HepG2 (cell line): ENCODE measurements around the gene QSOX1. TPM values are rescaled to one million over a fixed set of nuclear protein-coding genes. Genes with fewer than 3 reads are reported as not detected.

ENCODE experiments used
- CHD4 ChIP-seq: fragments of 200-600 bp; sonication (generic); IDR thresholded peaks from 2 replicates; pipeline ENCODE4 v1.7.0; 2017; ENCODE audit warnings: mild to moderate bottlenecking, low read length, borderline replicate concordance
- GABPA ChIP-seq, 2 experiments: IDR thresholded peaks; 2 replicates each; pipeline ENCODE4 v1.6.1; 2011 to 2016; ENCODE audit warnings: low read depth in 2 of 2, low read length in 1 of 2, missing biosample characterization in 1 of 2, missing genetic modification characterization in 1 of 2
- MLLT10 ChIP-seq: sonication (generic); formaldehyde crosslinking; IDR thresholded peaks from 2 replicates; pipeline ENCODE4 v1.4.0; 2020; ENCODE audit warnings: missing genetic modification reagents
- NFE2 ChIP-seq: sonication (generic); formaldehyde crosslinking; IDR thresholded peaks from 2 replicates; pipeline ENCODE4 v1.4.0; 2020; ENCODE audit warnings: missing genetic modification reagents
- SP4 ChIP-seq: sonication (generic); formaldehyde crosslinking; IDR thresholded peaks from 2 replicates; pipeline ENCODE4 v1.8.1; 2023; ENCODE audit warnings: mild to moderate bottlenecking, missing genetic modification reagents
- ZBTB7B ChIP-seq: sonication (generic); formaldehyde crosslinking; IDR thresholded peaks from 2 replicates; pipeline ENCODE4 v1.4.0; 2020; ENCODE audit warnings: missing genetic modification reagents
- ZGPAT ChIP-seq: IDR thresholded peaks from 2 replicates; pipeline ENCODE4 v1.6.1; 2016; ENCODE audit warnings: mild to moderate bottlenecking
- ZNF280B ChIP-seq: sonication (generic); formaldehyde crosslinking; IDR thresholded peaks from 2 replicates; pipeline ENCODE4 v1.5.0; 2020; ENCODE audit warnings: missing genetic modification reagents, mild to moderate bottlenecking, borderline replicate concordance
- polyA plus RNA-seq, 8 experiments: library from polyadenylated mRNA; depleted of rRNA in 3 of 8; stranded (reverse) in 7 of 8; unstranded in 1 of 8; fragments of >200 nt; fragmentation: Illumina TruSeq in 4 of 8; extraction: Trizol in 4 of 8; gene quantifications; 2 replicates each; pipeline versions ENCODE4 v1.2.1 to v1.2.3, GENCODE V29; 2011 to 2016; ENCODE audit warnings: low read depth in 4 of 8, missing spikeins in 1 of 8, mixed read lengths in 1 of 8; ENCODE audit not compliant: insufficient read depth in 1 of 8
- total RNA-seq, 5 experiments: library from RNA; depleted of rRNA; stranded (reverse); fragments of >200 nt; fragmentation: Illumina TruSeq; extraction: Trizol; gene quantifications; 2 replicates each; pipeline ENCODE4 v1.2.3, GENCODE V29; 2016; ENCODE audit warnings: low read depth in 1 of 5
- TF ChIP-seq, protein P1 (sequence below): sonication (generic); formaldehyde crosslinking; IDR thresholded peaks from 2 replicates; pipeline ENCODE4 v1.4.0; 2020; ENCODE audit warnings: mild to moderate bottlenecking, missing genetic modification reagents, borderline replicate concordance
- TF ChIP-seq, protein P2 (sequence below): sonication (generic); formaldehyde crosslinking; IDR thresholded peaks from 2 replicates; pipeline ENCODE4 v1.4.0; 2020; ENCODE audit warnings: missing genetic modification reagents

QSOX1 gene
- total and polyA plus RNA-seq, 2 of the 13 experiments (the other 11 are each of a cell fraction or from before 2014, with no cell fraction given) = 6.8 to 40.2 TPM

DNA sequence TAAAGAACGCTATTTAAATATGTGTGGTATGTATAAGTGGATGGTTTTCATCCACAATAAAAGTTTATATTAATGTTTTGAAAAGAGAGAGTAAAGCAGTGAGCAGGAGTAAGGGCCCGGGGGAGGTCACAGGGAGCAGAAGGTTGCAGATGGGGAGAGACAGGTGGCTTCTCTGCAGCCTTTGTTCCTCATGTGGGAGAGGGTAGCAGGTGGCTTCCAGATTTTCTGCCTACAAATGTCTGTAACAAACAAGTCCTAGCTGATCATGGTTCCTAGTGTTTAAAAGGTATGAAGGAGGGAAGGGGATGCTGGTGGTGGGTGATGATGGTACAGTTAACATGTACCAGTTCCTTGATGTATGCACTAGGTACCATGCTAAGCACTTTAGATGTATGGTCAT lies 18.8 kb downstream of the QSOX1 start (continued):
- TF ChIP-seq ZNF280B (no peak), CHD4 (no peak), GABPA (IDR thresholded peaks at IDR 0.05; ENCODE audit: low read depth, low read length) (no peak), GABPA (CRISPR knock-in tag; IDR thresholded peaks at IDR 0.05; ENCODE audit: low read depth) (no peak), ZGPAT (CRISPR knock-in tag) (no peak), MLLT10 (CRISPR knock-in tag) (no peak), NFE2 (no peak), ZBTB7B (no peak), SP4 (CRISPR knock-in tag) (no peak)
- TF ChIP-seq, protein P1, sequence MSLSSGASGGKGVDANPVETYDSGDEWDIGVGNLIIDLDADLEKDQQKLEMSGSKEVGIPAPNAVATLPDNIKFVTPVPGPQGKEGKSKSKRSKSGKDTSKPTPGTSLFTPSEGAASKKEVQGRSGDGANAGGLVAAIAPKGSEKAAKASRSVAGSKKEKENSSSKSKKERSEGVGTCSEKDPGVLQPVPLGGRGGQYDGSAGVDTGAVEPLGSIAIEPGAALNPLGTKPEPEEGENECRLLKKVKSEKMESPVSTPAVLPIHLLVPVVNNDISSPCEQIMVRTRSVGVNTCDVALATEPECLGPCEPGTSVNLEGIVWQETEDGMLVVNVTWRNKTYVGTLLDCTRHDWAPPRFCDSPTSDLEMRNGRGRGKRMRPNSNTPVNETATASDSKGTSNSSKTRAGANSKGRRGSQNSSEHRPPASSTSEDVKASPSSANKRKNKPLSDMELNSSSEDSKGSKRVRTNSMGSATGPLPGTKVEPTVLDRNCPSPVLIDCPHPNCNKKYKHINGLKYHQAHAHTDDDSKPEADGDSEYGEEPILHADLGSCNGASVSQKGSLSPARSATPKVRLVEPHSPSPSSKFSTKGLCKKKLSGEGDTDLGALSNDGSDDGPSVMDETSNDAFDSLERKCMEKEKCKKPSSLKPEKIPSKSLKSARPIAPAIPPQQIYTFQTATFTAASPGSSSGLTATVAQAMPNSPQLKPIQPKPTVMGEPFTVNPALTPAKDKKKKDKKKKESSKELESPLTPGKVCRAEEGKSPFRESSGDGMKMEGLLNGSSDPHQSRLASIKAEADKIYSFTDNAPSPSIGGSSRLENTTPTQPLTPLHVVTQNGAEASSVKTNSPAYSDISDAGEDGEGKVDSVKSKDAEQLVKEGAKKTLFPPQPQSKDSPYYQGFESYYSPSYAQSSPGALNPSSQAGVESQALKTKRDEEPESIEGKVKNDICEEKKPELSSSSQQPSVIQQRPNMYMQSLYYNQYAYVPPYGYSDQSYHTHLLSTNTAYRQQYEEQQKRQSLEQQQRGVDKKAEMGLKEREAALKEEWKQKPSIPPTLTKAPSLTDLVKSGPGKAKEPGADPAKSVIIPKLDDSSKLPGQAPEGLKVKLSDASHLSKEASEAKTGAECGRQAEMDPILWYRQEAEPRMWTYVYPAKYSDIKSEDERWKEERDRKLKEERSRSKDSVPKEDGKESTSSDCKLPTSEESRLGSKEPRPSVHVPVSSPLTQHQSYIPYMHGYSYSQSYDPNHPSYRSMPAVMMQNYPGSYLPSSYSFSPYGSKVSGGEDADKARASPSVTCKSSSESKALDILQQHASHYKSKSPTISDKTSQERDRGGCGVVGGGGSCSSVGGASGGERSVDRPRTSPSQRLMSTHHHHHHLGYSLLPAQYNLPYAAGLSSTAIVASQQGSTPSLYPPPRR (CRISPR knock-in tag) = no peak
- TF ChIP-seq, protein P2, sequence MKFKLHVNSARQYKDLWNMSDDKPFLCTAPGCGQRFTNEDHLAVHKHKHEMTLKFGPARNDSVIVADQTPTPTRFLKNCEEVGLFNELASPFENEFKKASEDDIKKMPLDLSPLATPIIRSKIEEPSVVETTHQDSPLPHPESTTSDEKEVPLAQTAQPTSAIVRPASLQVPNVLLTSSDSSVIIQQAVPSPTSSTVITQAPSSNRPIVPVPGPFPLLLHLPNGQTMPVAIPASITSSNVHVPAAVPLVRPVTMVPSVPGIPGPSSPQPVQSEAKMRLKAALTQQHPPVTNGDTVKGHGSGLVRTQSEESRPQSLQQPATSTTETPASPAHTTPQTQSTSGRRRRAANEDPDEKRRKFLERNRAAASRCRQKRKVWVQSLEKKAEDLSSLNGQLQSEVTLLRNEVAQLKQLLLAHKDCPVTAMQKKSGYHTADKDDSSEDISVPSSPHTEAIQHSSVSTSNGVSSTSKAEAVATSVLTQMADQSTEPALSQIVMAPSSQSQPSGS (CRISPR knock-in tag) = no peak
